Osteocyte (in vitro differentiated cells): ENCODE data around the gene ZNF562. TPM values are rescaled to one million over a fixed set of nuclear protein-coding genes. Genes with fewer than 3 reads are reported as not detected.

ENCODE experiments used
- DNase-seq: peaks from one replicate; pipeline ENCODE4 v3.0.0; 2021; ENCODE audit warnings: mixed read lengths; ENCODE audit not compliant: unreplicated experiment; ENCODE audit errors: extremely low spot score
- H3K27ac Mint-ChIP-seq: one replicate; pipeline ENCODE4 v1.8.0; 2021; ENCODE audit warnings: mild to moderate bottlenecking, mixed read lengths; ENCODE audit not compliant: unreplicated experiment
- H3K27me3 Mint-ChIP-seq: one replicate; pipeline ENCODE4 v1.8.0; 2021; ENCODE audit warnings: mixed read lengths; ENCODE audit not compliant: unreplicated experiment
- H3K36me3 Mint-ChIP-seq: one replicate; pipeline ENCODE4 v1.8.0; 2021; ENCODE audit warnings: mixed read lengths; ENCODE audit not compliant: unreplicated experiment
- H3K4me1 Mint-ChIP-seq: one replicate; pipeline ENCODE4 v1.8.0; 2021; ENCODE audit warnings: mixed read lengths; ENCODE audit not compliant: unreplicated experiment
- H3K4me3 Mint-ChIP-seq: one replicate; pipeline ENCODE4 v1.8.0; 2021; ENCODE audit warnings: mild to moderate bottlenecking, moderate library complexity, mixed read lengths; ENCODE audit not compliant: unreplicated experiment
- H3K9me3 Mint-ChIP-seq: one replicate; pipeline ENCODE4 v1.8.0; 2021; ENCODE audit warnings: mixed read lengths; ENCODE audit not compliant: unreplicated experiment
- total RNA-seq: library from RNA; stranded (reverse); gene quantifications from 2 replicates; pipeline ENCODE4 v1.2.1, GENCODE V29; 2021
- TF ChIP-seq, protein P1 (sequence below): fragments of 200-600 bp; sonication (generic); IDR thresholded peaks from 2 replicates; pipeline ENCODE4 v1.5.0; 2021; ENCODE audit warnings: antibody characterized with exemption, mild to moderate bottlenecking, moderate library complexity

Gene ZNF562
- total RNA-seq, 1 donor from 2014 or later = 15.1 TPM

GRCh38 chr19:9597027-9597426, 77.9 kb downstream of the ZNF562 start:
- H3K27me3 Mint-ChIP-seq = peaks cover 5% of the 10 kb centered on the region
- H3K27ac Mint-ChIP-seq = no peak overlapping the region
- H3K4me3 Mint-ChIP-seq = no peak overlapping the region
- DNase-seq = no peak
- H3K9me3 Mint-ChIP-seq = peaks cover 13% of the 10 kb centered on the region
- H3K36me3 Mint-ChIP-seq = no peaks in the 10 kb centered on the region
- TF ChIP-seq, protein P1, sequence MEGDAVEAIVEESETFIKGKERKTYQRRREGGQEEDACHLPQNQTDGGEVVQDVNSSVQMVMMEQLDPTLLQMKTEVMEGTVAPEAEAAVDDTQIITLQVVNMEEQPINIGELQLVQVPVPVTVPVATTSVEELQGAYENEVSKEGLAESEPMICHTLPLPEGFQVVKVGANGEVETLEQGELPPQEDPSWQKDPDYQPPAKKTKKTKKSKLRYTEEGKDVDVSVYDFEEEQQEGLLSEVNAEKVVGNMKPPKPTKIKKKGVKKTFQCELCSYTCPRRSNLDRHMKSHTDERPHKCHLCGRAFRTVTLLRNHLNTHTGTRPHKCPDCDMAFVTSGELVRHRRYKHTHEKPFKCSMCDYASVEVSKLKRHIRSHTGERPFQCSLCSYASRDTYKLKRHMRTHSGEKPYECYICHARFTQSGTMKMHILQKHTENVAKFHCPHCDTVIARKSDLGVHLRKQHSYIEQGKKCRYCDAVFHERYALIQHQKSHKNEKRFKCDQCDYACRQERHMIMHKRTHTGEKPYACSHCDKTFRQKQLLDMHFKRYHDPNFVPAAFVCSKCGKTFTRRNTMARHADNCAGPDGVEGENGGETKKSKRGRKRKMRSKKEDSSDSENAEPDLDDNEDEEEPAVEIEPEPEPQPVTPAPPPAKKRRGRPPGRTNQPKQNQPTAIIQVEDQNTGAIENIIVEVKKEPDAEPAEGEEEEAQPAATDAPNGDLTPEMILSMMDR = no peak
- H3K4me1 Mint-ChIP-seq = no peaks in the 10 kb centered on the region

Other genes starting within 250 kb of the ZNF562 start
- 24.8 and 25.1 TPM in 2 replicates for gene ZNF266, start 239.5 kb downstream of the ZNF562 start, total RNA-seq
- gene ZNF560, start 176.5 kb downstream of the ZNF562 start, total RNA-seq = not detected in 2 replicates
- gene ZNF426, start 136.5 kb downstream of the ZNF562 start, total RNA-seq = 20.6 and 20.7 TPM in 2 replicates
- gene ZNF121, start 90.6 kb downstream of the ZNF562 start, total RNA-seq = 24.9 and 25.4 TPM in 2 replicates
- gene ZNF561, start 53.9 kb downstream of the ZNF562 start, total RNA-seq = 44.7 and 46.5 TPM in 2 replicates
- gene ZNF846, start 93.6 kb upstream of the ZNF562 start, total RNA-seq = 15.3 and 16.0 TPM in 2 replicates
- 28.1 and 29.0 TPM in 2 replicates for gene FBXL12, start 144.0 kb upstream of the ZNF562 start, total RNA-seq
- gene UBL5, start 152.8 kb upstream of the ZNF562 start, total RNA-seq = 258 and 260 TPM in 2 replicates
- 67.4 and 70.3 TPM in 2 replicates for gene PIN1, start 160.2 kb upstream of the ZNF562 start, total RNA-seq